Measurements from ENCODE around the gene SGSM1.
"Not testable (repeated sequence)": the region's sequence is repeated elsewhere in the genome, so short reads cannot be mapped to it uniquely, and the experiment has no call there.

Gene SGSM1

DNA sequence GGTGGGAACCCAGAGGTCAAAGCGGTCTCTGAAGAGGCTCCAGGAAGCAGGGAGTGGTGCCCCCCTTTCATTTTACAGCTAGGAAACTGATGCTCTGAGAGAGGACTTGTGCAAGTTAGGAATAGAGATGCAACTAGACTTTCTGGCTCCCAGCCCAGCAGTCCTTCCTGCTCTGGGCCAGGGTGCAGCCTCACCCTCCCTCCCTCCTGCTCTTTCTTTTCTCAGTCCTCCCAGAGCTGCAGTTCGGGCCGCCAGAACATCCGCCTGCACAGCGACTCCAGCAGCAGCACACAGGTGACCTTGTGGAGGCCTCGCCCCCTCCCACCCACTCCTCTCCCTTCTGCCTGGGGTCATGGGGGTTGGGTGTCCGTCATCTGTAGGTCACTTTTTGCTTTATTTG lies 89.0 kb downstream of the SGSM1 start:
- no peak for DNase-seq (ENCODE audit: low read depth)

DNA sequence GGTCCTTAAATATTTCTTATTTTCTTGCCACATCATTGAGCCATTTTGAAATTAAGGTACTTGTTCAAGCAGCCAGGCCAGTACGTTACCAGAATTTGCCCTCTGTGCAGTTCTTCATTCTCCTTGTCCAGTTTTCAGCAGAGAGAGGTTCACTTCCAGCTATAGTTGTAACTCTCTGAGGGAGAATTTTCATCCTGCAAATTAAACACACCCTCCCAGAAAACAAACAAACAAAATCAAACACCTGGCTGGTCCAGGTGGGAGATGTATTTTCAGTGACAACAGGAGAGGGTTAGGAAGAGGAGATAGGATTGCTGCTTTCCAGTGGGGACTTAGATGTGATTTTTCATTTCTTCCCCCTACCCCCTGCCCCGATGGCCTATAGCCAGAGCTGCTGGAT lies 95.4 kb downstream of the SGSM1 start:
- no peak for DNase-seq (ENCODE audit: low read depth)

DNA sequence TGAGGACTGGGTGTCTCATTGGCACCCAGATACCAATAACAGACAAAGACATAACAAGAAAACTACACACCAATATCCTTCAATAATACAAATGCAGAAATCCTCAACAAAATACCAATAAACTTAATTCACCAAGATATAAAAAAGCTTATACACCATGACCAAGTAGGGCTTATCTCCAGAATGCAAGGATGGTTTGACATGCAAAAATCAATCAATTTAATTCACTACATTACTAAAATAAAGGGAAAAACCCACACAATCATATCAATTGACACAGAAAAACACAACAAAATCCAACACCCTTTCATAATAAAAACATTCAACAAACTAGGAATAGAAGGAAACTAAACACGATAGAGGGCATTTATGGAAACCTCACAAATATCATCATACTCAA lies 99.9 kb downstream of the SGSM1 start:
- no peak for DNase-seq (ENCODE audit: low read depth)

DNA sequence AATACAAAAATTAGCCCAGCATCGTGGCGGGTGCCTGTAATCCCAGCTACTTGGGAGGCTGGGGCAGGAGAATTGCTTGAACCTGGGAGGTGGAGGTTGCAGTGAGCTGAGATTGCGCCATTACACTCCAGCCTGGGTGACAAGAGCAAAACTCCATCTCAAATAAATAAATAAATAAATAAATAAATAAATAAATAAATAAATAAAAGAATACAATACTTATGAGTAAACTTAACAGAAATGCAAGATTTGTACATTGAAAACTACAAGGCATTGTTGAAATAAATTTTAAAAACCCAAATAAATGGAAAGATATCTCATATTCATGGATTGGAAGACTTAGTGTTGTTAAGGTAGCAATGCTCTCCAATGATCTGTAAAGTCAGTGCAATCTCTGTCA lies 101.1 kb downstream of the SGSM1 start:
- not testable (repeated sequence) for DNase-seq (ENCODE audit: low read depth)

- DNase-seq (ENCODE audit: low read depth): no peak
Observed at GRCh38 chr22:24920029-24920428, 114.0 kb downstream of the SGSM1 start.

GRCh38 chr22:24925586-24926427 lies 119.8 kb downstream of the SGSM1 start:
- DNase-seq (ENCODE audit: low read depth): no peak

DNA sequence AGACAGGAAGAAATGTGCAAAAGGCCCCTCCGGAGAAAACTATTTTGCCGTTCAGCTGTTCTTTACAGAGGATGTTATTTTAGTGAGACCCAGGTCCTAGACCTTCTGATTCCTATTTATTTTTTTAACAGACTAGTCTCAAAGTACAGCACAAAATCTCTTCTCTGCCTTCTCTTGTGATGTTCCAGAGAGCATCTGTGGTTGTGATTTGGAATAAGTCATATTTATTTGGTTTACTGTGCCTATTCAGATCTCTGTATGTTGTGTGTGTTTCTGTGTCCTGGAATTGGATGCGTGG lies 120.4 kb downstream of the SGSM1 start:
- DNase-seq (ENCODE audit: low read depth): no peak

DNA sequence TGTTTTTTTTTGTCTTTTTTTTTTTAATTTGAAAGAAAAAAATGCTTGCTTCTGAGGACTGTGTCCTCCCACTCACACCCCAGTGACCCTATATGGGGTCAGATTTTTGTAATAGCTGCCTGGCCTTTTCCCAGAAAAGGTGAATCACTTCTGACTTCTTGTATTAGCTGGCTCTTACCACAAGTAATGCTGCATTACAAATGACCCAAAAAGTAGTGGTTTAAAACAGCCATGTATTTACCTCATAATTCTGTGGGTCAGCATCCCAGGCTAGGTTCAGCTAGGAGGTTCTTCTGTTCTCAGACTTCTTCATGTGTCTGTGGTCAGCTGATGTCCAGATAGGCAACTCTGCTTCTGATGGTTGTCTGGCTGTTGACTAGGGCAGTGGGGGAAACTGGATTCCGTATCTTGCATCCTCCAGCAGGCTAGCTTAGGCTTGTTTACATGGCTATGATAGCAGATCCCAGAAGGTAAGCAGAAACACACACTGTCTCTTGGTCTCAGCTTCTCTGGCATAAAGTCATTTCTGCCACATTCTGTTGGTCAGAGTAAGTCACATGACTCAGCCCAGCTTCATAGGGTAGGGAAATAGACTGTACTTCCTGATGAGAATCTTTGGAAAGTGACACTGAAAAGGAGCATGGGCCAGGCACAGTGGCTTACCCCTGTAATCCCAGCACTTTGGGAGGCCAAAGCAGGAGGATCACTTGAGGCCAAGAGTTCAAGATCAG lies 121.0 kb downstream of the SGSM1 start:
- DNase-seq (ENCODE audit: low read depth): no peak

- DNase-seq (ENCODE audit: low read depth): no peak
Observed at GRCh38 chr22:24928322-24928721, 122.3 kb downstream of the SGSM1 start.

GRCh38 chr22:24930678-24931077 lies 124.7 kb downstream of the SGSM1 start:
- DNase-seq (ENCODE audit: low read depth): no peak

DNA sequence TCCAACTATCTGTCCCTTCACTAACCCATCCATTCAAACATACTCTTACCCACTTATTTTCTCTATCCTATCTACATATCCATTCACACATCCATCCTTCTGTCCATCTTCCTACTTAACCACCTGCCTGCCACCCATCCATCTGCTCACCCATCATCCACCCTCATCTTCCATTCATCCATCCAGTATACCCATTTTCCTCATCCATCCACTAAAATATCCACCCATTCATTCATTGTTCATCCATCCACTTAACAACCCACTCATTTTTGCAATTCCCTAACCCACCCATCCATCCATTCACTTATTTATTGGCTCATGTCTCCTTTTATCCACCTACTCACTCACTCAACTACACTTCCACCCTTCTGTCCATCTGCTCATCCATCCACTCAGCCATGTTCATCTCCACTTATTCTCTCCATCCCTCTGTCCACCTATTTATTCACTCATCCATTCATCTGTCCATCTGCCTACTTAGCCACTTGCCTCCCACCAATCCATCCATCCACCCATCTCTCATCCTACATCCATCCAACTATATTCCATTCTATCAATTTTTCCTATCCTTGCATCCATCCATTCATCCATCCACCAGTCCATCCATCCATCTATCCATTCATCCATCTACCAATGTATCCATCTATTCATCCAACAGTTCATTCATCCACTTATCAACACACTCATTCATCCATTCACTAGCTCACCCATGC lies 129.9 kb downstream of the SGSM1 start:
- DNase-seq (ENCODE audit: low read depth): no peak

DNA sequence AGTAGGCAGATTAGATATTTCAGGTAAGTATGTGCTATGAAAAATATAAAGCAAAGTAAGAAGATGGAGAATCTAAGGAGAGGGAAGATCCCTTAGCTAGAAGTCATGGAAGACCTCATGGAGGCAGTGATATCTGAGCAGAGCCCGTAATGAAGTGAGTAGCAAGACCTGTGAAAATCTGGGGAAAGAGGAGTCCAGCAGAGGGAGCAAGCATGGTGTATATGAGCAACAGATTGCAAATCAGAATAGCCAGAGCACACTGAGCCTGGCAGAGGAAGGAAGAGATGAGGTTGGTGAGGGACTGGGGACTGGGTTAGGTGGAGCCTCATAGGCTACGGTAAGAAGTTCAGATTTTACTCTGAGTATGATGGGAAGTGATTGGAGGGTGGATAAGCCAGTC lies 131.1 kb downstream of the SGSM1 start:
- no peak for DNase-seq (ENCODE audit: low read depth)

DNA sequence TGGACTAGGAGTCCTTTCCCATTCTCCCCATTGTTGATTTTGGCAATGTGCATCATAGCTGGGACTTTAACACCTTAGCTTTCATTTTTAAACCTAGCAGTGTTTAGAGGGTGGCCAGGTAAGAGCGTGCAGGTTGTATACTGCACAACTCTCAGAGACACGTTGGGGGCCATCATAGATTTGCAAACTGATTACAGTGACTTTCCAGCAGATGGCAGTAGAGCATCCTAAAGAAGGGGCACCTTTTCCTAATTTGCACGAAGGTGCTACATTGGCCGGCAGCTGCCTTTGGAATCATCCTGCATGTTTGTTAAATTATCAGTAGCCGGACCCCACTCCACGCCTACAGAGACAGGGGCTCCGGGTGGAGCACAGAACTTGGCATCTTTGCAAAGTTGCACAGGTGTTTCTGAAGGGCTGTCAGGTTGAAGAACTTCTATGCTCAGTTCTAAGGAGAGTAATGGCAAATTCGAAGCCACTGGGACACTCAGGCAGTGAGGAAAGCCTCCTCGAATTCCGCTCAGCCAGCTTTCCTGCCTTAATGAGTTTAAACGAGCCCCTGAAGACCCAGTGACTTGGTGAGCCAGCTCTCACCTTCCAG lies 132.8 kb downstream of the SGSM1 start:
- DNase-seq (ENCODE audit: low read depth): no peak

DNA sequence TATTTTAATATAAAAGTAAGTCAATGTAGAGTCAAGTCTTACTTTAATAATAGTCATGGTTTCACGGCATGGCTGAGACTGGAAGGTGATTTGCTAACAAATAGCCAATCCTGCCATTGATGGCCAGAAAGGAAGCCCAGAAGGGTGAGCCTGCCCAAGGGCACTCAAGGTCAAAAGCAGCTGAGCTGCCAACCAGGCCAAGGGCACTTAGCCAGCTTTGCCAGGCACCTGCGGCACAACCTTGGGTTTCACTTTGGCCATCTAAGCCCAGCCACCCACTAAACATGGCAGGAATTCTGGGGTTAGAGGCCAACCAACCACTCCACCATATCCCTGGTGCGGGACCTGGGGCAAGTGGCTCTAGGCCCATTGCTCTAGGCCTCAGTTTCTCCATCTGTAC lies 136.3 kb downstream of the SGSM1 start:
- DNase-seq (ENCODE audit: low read depth): no peak

GRCh38 chr22:24944217-24944937 lies 138.4 kb downstream of the SGSM1 start:
- no peak for DNase-seq (ENCODE audit: low read depth)

DNA sequence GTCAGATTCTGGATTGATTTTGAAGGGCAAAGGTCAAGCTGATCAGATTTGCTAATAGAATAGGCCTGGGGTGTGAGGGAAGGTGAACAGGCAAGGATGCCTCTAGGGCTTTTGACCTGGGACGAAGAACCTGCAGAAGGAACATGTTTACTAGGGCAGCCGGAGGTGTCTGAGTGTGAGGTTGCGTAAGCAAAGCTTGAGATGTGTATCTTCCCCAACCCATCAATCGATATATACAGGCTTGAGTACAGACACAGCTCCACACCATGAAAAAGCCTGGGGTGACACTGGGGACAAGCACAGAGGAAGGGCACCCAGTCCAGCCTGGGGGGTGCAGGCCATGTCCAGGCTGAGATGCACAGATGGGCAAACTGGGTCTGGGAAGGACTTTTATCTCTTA lies 139.4 kb downstream of the SGSM1 start:
- no peak for DNase-seq (ENCODE audit: low read depth)

DNA sequence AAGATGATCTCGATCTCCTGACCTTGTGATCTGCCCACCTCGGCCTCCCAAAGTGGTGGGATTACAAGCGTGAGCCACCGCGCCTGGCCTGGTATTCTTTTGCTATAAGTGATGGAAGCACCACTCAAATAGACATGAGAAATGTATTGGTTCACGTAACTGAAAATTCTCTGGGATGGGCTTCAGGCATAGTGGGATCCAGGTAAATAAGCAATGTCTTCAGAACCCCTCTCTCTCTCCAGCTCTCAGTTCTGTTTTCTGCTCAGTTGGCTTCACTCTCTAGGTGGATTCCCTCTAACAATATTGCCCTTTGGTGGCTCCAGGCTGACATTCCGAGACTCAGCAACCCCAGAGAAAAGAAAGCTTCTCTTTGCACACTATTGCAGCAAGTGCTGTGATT lies 141.4 kb downstream of the SGSM1 start:
- DNase-seq (ENCODE audit: low read depth): no peak

GRCh38 chr22:24947881-24948280 lies 141.9 kb downstream of the SGSM1 start:
- no peak for DNase-seq (ENCODE audit: low read depth)

DNA sequence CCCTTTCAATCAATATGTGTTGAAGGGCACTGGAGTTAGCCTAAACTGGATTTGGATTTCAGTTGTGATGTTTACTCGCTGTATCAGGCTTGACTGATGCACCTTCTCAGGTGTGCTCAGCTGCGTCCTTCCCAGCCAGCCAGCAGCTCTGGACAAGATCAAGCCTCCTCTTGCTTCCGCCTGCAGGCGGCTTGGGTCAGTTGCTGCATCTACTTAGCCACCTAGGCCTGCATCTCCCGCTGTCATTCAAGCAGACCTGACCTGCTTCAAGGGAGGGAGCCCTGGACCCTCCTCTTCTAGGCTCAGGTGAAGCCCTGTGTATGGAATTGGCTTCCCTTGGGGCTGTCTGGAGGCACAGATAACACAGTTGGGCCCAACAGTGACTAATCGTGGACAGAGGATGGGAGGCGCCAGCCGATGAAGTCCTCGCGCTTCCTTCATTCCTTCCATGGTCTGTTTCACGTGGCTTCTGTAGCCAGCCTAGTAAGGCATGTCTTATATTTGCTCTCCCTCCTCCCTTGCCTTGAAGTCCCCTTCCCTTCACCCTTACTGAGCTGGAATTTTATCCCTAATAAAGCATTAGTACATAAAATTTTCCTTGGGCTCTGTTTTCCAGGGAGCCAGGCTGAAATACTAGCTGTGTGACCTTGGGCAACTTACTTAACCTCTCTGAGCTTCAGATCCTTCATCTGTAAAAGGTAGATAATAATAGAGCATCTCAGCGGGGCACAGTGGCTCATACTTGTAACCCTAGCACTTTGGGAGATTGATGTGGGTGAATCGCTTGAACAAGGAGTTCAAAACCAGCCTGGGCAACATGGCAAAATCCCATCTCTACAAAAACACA lies 142.6 kb downstream of the SGSM1 start:
- no peak for DNase-seq (ENCODE audit: low read depth)

GRCh38 chr22:24950272-24950902 lies 144.4 kb downstream of the SGSM1 start:
- DNase-seq (ENCODE audit: low read depth): no peak
